Measurements from ENCODE around the gene METTL26. TPM values are rescaled to one million over a fixed set of nuclear protein-coding genes. Genes with fewer than 3 reads are reported as not detected.
A peak's percentile ranks its signal among the peaks of the same experiment; 100 is the strongest.

METTL26 gene
- 100 to 1,000 TPM in 2 of 3 donors, 10 to 100 TPM in 1; 65.0 to 125 (median 109) TPM for polyA plus RNA-seq

- peak within 1 kb of the TSS; percentile 90 for H3K27ac ChIP-seq (ENCODE audit: low read depth, low read length)
- WGBS, 3 donors = 0% methylated on average over 85 to 91 of the region's 91 CpGs
Measured at GRCh38 chr16:636206-637080, at the start of gene METTL26. METTL26 (minus strand) TSS chr16:636305; CDS start chr16:636290, 15 bp downstream.

GRCh38 chr16:684961-685696, 49.0 kb upstream of the METTL26 start:
- H3K27ac ChIP-seq (ENCODE audit: low read depth, low read length) = no peak overlapping the region
- 90 to 94% (median 92%) methylated on average over 61 of the region's 61 CpGs for WGBS, 3 donors

DNA sequence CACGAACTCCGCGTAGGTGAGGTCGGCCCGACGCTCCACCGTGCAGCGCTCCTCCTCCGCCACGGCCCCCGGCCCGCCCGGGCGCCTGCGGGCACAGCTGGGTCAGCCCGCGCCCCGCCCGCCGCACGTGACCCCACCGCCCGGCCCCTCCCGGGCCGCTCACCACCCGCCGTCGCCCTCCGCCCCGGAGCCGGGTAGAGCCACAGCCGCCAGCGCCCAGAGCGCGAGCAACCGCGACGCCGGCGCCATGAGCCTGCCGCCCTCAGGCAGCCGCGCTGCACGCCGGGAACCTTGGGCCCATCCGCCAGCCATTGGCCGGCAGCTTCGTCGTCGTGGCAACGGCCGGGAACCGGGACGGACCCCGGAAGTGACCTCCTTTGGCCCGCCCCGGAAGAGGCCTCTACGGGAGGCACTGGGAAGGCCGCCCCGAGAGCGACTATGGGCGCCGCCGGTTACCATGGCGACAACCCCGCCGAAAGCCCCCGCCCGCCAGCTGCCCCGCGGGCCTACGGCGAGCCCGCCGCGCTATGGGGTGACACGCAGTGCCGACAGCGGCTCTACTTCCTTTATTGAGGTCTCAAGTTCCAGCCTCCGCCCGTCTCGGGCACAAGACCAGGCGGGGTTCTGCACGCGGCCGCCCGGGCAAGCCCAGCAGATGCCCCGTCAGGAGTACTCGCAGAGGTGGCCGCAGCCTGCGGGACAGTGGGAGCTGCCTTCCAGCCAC, 48.1 kb upstream of the METTL26 start, which contains the start of gene JMJD8:
TSS of gene JMJD8 (minus strand) at position 264 of the 724 bp plus-strand sequence. CDS start at position 249, 15 bp downstream.
- WGBS, 3 donors = 1 to 2% (median 2%) methylated on average over 63 to 89 of the region's 91 CpGs
- no peak within 1 kb of the TSS for H3K27ac ChIP-seq (ENCODE audit: low read depth, low read length)

GRCh38 chr16:683396-684070, 47.4 kb upstream of the METTL26 start:
- no peak overlapping the region for H3K27ac ChIP-seq (ENCODE audit: low read depth, low read length)
- 17 to 22% (median 18%) methylated on average over 35 to 57 of the region's 57 CpGs for WGBS, 3 donors

DNA sequence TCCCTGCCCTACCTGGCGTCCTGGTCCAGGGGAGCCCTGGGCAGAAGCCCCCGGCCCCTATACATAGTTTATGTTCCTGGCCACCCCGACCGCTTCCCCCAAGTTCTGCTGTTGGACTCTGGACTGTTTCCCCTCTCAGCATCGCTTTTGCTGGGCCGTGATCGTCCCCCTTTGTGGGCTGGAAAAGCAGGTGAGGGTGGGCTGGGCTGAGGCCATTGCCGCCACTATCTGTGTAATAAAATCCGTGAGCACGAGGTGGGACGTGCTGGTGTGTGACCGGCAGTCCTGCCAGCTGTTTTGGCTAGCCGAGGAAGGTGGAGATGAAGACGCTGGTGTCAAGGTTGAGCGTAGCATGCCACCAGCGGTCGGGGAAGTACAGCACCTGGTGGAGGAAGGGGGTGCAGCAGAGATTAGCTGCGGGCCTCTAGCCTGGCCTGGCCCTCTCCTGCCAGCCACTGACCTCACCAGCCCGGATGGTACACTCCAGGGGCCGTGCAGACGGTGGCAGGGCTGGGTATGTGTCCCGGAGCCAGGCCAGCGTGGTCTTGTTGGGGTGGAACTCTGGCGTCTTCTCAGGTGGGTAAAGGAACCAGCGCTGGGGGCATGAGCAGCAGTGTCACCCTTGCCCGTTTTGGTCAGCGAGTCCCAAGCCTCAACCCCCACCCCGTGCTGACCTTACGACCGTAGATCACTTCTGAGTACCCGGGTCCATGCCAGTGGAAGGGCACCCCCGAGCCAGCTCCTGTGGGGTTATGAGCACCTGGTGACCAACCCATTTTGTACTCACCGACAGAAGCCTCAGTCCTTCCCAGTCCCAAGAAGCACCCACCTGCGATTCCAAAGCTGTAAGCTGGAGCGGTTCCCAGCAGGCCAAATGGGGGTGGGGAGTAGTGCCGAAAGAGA, 46.6 kb upstream of the METTL26 start:
- no peak overlapping the region for H3K27ac ChIP-seq (ENCODE audit: low read depth, low read length)
- WGBS, 3 donors = 63 to 86% (median 80%) methylated on average over 36 of the region's 36 CpGs

GRCh38 chr16:681746-682427, 45.8 kb upstream of the METTL26 start:
- H3K27ac ChIP-seq (ENCODE audit: low read depth, low read length) = no peak overlapping the region
- 71 to 79% (median 72%) methylated on average over 28 of the region's 28 CpGs for WGBS, 3 donors

- 43 to 48% (median 45%) methylated on average over 44 of the region's 44 CpGs for WGBS, 3 donors
- H3K27ac ChIP-seq (ENCODE audit: low read depth, low read length) = no peak overlapping the region
Measured at GRCh38 chr16:680967-681745, 45.1 kb upstream of the METTL26 start.

DNA sequence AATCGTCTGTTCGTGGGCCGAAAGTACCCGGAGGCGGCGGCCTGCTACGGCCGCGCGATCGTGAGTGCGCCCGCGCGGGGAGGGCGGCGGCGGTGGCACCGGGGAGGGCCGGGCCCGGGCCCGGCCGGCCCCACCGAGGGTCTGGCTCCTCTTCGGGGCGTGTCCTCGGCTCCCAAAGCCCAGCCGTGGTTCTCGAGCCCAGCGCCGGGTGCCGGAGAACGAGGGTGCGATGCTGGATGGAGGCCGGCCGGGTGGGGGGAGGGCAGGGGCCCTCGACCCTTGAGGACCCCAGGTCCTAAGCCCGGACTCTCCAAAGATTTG, 44.5 kb upstream of the METTL26 start:
- 0 to 1% (median 1%) methylated on average over 26 to 38 of the region's 38 CpGs for WGBS, 3 donors
- H3K27ac ChIP-seq (ENCODE audit: low read depth, low read length) = no peak overlapping the region

DNA sequence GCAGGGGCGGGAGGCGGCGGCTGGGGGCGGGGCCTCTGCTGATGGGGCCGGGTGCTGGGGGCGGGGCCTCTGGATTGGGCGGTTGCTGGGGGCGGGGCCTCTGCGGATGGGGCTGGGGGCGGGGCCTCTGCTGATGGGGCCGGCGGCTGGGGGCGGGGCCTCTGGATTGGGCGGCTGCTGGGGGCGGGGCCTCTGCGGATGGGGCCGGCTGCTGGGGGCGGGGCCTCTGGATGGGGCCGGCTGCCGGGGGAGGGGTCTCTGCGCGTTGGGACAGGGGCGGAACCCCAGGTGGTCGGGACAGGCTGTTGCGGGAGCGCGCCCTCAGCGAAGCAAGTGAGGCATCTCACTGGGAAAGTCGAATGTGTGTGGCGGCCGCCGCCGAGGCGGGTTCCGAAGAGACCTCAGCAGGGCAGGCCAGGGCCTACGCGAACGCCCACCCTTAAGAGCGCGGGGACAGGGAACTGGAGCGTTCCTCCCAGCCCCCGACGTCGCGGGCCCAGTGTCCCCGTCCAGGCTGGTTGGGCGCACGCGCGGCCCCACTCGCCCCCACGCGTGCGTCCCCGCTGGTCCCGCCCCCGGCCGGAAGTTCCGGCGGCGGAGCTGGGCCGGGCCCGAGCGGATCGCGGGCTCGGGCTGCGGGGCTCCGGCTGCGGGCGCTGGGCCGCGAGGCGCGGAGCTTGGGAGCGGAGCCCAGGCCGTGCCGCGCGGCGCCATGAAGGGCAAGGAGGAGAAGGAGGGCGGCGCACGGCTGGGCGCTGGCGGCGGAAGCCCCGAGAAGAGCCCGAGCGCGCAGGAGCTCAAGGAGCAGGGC, 43.9 kb upstream of the METTL26 start, which contains the start of gene STUB1:
TSS of gene STUB1 (plus strand) at position 597 of the 811 bp plus-strand sequence. CDS start at position 713, 116 bp downstream.
- WGBS, 3 donors = 1 to 2% (median 1%) methylated on average over 53 to 91 of the region's 91 CpGs
- H3K27ac ChIP-seq (ENCODE audit: low read depth, low read length) = no peak within 1 kb of the TSS

DNA sequence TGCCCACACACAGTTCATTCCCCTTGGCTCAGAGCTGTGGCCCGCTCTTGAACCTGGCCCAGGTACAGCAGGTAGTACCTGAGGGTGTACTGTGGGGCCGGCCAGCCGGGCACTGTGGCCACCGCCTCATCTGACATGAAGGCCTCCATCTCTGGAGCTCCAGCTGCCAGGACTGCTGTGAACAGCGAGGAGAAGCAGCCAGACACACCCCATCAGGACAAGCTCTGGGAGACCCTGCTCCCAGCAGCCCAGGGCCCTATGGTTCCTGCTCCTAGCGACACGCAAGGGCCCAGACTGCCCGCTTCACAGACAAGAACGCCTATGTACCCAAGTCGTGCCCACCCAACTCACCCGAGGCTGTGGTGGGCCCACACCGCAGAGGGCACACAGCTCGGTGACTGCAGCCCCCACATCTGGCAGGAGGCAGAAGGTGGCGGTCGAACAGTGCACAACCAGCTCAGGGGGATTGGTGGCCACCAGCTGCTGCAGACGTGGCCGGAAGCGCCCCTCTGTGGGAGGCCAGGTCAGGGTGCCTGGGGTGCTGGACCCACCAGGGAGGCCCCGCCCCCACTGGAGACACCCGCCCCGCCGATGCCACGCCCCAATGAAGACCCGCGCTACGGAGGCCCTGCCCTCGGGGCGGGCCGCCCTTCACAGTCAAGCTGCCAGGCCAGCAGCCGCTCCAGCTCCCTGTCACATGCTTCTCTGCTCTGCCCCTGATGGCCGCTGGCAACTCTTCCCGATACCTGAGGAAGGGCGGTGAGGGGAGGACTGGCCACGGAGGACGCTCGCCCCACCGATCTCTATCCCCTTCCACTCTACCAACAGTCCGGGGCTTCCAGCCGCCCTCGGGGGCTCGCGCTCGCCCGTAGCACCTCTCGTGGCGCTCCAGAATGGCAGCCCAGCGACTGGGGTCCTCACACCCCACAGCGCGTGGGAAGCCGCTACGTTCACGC, 43.0 kb upstream of the METTL26 start:
- WGBS, 3 donors = 23 to 25% (median 25%) methylated on average over 46 to 52 of the region's 52 CpGs

GRCh38 chr16:678209-678857, 42.2 kb upstream of the METTL26 start:
- 75 to 78% (median 76%) methylated on average over 21 of the region's 21 CpGs for WGBS, 3 donors
- no peak overlapping the region for H3K27ac ChIP-seq (ENCODE audit: low read depth, low read length)

More for the DNA sequence above, 43.0 kb upstream of the METTL26 start:
- no peak overlapping the region for H3K27ac ChIP-seq (ENCODE audit: low read depth, low read length)

DNA sequence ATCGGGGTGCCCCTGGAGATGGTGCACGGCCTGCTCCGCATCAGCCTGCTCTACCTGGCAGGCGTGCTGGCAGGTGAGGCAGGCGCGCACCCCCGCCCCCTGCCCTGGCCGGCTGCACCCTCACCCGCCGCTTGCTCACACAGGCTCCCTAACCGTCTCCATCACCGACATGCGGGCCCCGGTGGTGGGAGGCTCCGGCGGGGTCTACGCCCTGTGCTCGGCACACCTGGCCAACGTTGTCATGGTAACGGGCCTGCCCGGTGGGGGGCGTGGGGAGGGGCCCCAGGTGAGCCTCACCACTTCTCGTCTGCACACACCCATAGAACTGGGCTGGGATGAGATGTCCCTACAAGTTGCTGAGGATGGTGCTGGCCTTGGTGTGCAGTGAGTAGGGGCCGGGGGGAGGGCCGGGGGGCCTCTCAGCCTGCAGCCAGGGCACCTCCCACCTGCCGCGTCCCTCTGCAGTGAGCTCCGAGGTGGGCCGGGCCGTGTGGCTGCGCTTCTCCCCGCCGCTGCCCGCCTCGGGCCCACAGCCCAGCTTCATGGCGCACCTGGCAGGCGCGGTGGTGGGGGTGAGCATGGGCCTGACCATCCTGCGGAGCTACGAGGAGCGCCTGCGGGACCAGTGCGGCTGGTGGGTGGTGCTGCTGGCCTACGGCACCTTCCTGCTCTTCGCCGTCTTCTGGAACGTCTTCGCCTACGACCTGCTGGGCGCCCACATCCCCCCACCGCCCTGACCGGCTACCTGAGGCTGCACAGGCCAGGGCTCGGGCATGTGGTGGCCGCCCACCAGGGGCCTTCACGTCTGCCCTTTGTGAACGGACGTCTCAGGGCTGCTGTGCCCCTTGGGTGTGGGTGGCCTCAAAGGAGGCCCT, 41.4 kb upstream of the METTL26 start:
- H3K27ac ChIP-seq (ENCODE audit: low read depth, low read length) = no peak overlapping the region
- WGBS, 3 donors = 45 to 65% (median 49%) methylated on average over 53 to 57 of the region's 57 CpGs

DNA sequence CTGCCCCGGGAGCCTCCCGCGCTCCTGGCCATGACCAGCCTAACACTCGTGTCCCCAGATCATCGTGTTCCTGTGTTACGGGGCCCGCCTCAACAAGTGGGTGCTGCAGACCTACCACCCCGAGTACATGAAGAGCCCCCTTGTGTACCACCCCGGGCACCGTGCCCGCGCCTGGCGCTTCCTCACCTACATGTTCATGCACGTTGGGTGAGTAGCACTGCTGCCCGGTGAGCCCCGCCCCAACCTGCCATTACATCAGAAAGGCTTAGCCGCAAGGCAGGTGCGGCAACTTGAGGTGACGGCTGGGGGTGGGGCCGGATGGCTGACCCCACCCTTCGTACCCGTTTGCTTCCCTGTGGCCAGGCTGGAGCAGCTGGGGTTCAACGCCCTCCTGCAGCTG, 40.8 kb upstream of the METTL26 start:
- H3K27ac ChIP-seq (ENCODE audit: low read depth, low read length) = no peak overlapping the region
- WGBS, 3 donors = 56 to 73% (median 67%) methylated on average over 23 of the region's 23 CpGs

Data from adipose tissue (tissue), 3 donors.